ENCODE data around the gene JPT1. TPM values are rescaled to one million over a fixed set of nuclear protein-coding genes. Genes with fewer than 3 reads are reported as not detected.
A peak's percentile ranks its signal among the peaks of the same experiment; 100 is the strongest.

Gene JPT1
- polyA plus RNA-seq, 1 of the 3 experiments (the other 2 are of a cell fraction), result 490 TPM

- POLR2A ChIA-PET, result interaction anchor here (0.6 to 1.6 kb wide), 3 partner anchors 10 to 108 kb away, joined by 3 to 8 read pairs (median 6); no protein-coding TSS in a partner anchor
- Histone ChIP-seq H3K4me2 (no peak overlapping the region), H3K4me1 (ENCODE audit: control insufficient read depth in 1 of 2, insufficient read depth in 2 of 2, low read depth in 1 of 2, low read length in 1 of 2) (peaks cover 4 to 7% of the 10 kb centered on the region in 2 experiments; a peak in 1 of 4 replicates), H3K36me3 (replicated peaks in 1 of 2; ENCODE audit: control insufficient read depth in 1 of 2, insufficient read depth in 2 of 2, low read length in 1 of 2) (peaks cover 5 to 8% of the 10 kb centered on the region in 2 experiments), H3K9ac (no peak overlapping the region), H3K4me3 (ENCODE audit: low read depth in 2 of 2, low read length in 1 of 2) (no peak overlapping the region), H3F3A (replicated peaks; ENCODE audit: insufficient read depth) (peaks cover 17% of the 10 kb centered on the region), H4K20me1 (ENCODE audit: insufficient read depth) (no peaks in the 10 kb centered on the region), H2AFZ (ENCODE audit: low read depth) (no peak overlapping the region), H3K27me3 (ENCODE audit: insufficient read depth) (no peaks in the 10 kb centered on the region), H3K9me2 (no peaks in the 10 kb centered on the region), H3K79me2 (ENCODE audit: insufficient read depth) (peaks cover 2% of the 10 kb centered on the region; the same call in 1 of the 2 replicates), H3K9me3 (no peaks in the 10 kb centered on the region), H3K27ac (ENCODE audit: low read depth in 2 of 2, low read length in 1 of 2) (no peak overlapping the region)
- DNase-seq, result no peak
- 82% methylated on average over 14 of the region's 19 CpGs for WGBS (ENCODE audit: low lambda C conversion rate)
- CTCF ChIA-PET, result interaction anchor here (0.7 to 19.6 kb wide), 9 partner anchors 9 to 162 kb away, joined by 3 to 422 read pairs (median 4); partner anchors contain the start of gene ARMC7
- no peak for TF ChIP-seq SIN3A (IDR thresholded peaks at IDR 0.05; ENCODE audit: borderline replicate concordance, low read depth, low read length)
- 0 out of 2 replicates have a peak, but pooled peaks have one; percentile 32 for TF ChIP-seq YY1 (IDR thresholded peaks at IDR 0.05; ENCODE audit: low read depth)
- no peak for TF ChIP-seq MEF2A (IDR thresholded peaks at IDR 0.05; ENCODE audit: borderline replicate concordance, low read depth)
- TF ChIP-seq FOXM1 (IDR thresholded peaks at IDR 0.05; ENCODE audit: low read depth), result no peak
- TF ChIP-seq RXRA (IDR thresholded peaks at IDR 0.05; ENCODE audit: borderline replicate concordance, low read depth), result no peak
- no peak for TF ChIP-seq RAD21 (IDR thresholded peaks at IDR 0.05; ENCODE audit: low read length)
- TF ChIP-seq, protein P1, sequence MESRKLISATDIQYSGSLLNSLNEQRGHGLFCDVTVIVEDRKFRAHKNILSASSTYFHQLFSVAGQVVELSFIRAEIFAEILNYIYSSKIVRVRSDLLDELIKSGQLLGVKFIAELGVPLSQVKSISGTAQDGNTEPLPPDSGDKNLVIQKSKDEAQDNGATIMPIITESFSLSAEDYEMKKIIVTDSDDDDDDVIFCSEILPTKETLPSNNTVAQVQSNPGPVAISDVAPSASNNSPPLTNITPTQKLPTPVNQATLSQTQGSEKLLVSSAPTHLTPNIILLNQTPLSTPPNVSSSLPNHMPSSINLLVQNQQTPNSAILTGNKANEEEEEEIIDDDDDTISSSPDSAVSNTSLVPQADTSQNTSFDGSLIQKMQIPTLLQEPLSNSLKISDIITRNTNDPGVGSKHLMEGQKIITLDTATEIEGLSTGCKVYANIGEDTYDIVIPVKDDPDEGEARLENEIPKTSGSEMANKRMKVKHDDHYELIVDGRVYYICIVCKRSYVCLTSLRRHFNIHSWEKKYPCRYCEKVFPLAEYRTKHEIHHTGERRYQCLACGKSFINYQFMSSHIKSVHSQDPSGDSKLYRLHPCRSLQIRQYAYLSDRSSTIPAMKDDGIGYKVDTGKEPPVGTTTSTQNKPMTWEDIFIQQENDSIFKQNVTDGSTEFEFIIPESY (IDR thresholded peaks at IDR 0.05; ENCODE audit: borderline replicate concordance, low read depth), result 0 out of 2 replicates have a peak, but pooled peaks have one; percentile 47
- TF ChIP-seq EP300 (IDR thresholded peaks at IDR 0.05; ENCODE audit: borderline replicate concordance in 1 of 2, low read depth in 1 of 2, low read length in 1 of 2), result peak in 1 of 2 experiments; percentile 35; a peak in 1 of 4 replicates
- TF ChIP-seq FOXJ3 (CRISPR knock-in tag; IDR thresholded peaks at IDR 0.05), result no peak
- TF ChIP-seq ELF1 (IDR thresholded peaks at IDR 0.05), result no peak
- no peak for TF ChIP-seq USF2 (IDR thresholded peaks at IDR 0.05; ENCODE audit: borderline replicate concordance, low read depth, low read length)
- TF ChIP-seq NFIC (IDR thresholded peaks at IDR 0.05; ENCODE audit: borderline replicate concordance), result no peak
- TF ChIP-seq SMC3 (IDR thresholded peaks at IDR 0.05; ENCODE audit: low read depth, low read length), result no peak
- TF ChIP-seq CHD2 (IDR thresholded peaks at IDR 0.05; ENCODE audit: low read length, partially characterized antibody), result no peak
- no peak for TF ChIP-seq GABPA (IDR thresholded peaks at IDR 0.05; ENCODE audit: low read depth)
- TF ChIP-seq, protein P2, sequence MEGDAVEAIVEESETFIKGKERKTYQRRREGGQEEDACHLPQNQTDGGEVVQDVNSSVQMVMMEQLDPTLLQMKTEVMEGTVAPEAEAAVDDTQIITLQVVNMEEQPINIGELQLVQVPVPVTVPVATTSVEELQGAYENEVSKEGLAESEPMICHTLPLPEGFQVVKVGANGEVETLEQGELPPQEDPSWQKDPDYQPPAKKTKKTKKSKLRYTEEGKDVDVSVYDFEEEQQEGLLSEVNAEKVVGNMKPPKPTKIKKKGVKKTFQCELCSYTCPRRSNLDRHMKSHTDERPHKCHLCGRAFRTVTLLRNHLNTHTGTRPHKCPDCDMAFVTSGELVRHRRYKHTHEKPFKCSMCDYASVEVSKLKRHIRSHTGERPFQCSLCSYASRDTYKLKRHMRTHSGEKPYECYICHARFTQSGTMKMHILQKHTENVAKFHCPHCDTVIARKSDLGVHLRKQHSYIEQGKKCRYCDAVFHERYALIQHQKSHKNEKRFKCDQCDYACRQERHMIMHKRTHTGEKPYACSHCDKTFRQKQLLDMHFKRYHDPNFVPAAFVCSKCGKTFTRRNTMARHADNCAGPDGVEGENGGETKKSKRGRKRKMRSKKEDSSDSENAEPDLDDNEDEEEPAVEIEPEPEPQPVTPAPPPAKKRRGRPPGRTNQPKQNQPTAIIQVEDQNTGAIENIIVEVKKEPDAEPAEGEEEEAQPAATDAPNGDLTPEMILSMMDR (IDR thresholded peaks at IDR 0.05), result no peak
- TF ChIP-seq NRF1 (IDR thresholded peaks at IDR 0.05; ENCODE audit: low read depth, low read length), result no peak
- no peak for TF ChIP-seq USF1 (IDR thresholded peaks at IDR 0.05; ENCODE audit: borderline replicate concordance, low read depth)
- no peak for TF ChIP-seq MXI1 (IDR thresholded peaks at IDR 0.05; ENCODE audit: low read depth, low read length)
- no peak for TF ChIP-seq TAF1 (IDR thresholded peaks at IDR 0.05; ENCODE audit: borderline replicate concordance, low read depth, low read length)
- TF ChIP-seq TCF12 (IDR thresholded peaks at IDR 0.05), result peak; percentile 74
- TF ChIP-seq GATA2 (CRISPR knock-in tag; IDR thresholded peaks at IDR 0.05), result no peak
- TF ChIP-seq MAX (IDR thresholded peaks at IDR 0.05; ENCODE audit: low read depth), result no peak
- TF ChIP-seq TEAD4 (IDR thresholded peaks at IDR 0.05; ENCODE audit: borderline replicate concordance, insufficient read depth), result no peak
- TF ChIP-seq EZH2phosphoT487 (IDR thresholded peaks at IDR 0.05; ENCODE audit: borderline replicate concordance, low read depth), result no peak
- no peak for TF ChIP-seq RCOR1 (IDR thresholded peaks at IDR 0.05; ENCODE audit: low read length)
- TF ChIP-seq PBX3 (IDR thresholded peaks at IDR 0.05), result 0 out of 2 replicates have a peak, but pooled peaks have one; percentile 7
Observed at GRCh38 chr17:75124041-75124818, 30.1 kb downstream of the JPT1 start.
